Retina (tissue), 1 donor: ENCODE measurements around the gene ATP9B.
"Not testable (repeated sequence)": the region's sequence is repeated elsewhere in the genome, so short reads cannot be mapped to it uniquely, and the experiment has no call there.

ENCODE experiments used
- DNase-seq: peaks from one replicate; pipeline ENCODE4 v3.0.0-alpha.2; 2016

ATP9B gene

DNA sequence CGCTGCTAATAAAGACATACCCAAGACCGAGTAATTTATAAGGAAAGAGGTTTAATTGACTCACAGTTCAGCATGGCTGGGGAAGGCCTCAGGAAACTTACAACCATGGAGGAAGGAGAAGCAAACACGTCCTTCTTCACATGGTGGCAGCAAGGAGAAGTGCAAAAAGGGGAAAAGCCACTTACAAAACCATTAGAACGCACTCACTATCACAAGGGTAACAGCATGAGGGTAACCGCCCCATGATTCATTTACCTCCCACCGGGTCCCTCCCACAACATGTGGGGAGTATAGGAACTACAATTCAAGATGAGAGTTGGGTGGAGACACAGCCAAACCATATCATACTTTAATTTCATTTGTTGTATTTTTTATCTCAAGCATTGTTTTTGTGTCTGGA lies 67.5 kb downstream of the ATP9B start:
- DNase-seq, result no peak

DNA sequence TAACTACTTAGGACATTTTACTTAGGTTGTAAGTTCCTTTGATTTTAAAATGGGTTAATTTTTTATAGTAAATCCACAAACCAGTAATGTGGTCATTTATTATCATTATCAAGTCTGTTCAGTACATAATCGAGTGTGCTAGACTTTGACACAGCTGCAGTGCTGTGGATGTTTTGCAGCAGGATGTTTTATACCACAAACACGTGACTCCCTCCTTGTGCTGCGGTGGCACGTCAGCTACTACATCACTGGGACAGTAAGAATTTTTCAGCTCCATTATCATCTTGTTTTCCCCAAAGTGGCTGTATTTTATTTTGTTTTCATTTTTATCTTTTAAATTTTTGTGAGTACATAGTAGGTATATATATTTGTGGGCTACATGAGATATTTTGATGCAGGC lies 70.0 kb downstream of the ATP9B start:
- no peak for DNase-seq

DNA sequence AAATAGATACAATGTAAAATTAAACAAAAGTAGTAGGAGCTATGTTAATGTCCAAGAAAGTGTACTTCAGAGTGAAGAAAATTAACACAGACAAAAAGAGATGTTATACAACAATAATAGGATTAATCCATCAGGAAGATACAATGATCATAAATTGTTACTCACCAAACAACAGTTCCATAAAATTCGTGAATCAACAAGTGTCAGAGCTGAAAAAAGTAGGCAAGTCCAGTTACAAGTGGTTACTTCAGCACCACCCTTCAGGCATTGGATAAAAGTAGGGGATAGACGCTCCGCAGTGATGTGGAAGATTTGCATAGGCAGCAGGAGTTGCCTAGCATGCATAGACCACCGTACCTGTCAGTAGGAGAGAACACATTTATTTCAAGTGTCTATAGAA lies 77.8 kb downstream of the ATP9B start:
- no peak for DNase-seq

DNA sequence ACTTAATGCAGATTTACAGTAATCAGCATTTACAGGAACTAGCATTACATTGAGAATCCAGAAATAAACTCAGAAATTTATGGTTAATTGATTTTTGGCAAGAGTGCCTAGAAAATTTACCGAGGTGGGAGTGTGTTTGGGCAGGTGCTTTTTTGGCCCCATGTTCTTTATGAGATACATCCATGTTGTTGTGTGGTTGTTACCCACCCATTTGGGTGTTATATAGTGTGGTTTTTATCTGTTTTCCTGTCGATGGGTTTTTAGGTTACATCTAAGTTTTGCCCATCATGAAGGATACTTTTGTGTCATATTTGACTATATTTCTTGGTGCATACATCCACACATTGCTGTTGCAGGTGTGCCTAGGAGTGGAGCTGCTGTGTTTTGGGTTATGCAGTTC lies 82.0 kb downstream of the ATP9B start:
- DNase-seq, result no peak

DNA sequence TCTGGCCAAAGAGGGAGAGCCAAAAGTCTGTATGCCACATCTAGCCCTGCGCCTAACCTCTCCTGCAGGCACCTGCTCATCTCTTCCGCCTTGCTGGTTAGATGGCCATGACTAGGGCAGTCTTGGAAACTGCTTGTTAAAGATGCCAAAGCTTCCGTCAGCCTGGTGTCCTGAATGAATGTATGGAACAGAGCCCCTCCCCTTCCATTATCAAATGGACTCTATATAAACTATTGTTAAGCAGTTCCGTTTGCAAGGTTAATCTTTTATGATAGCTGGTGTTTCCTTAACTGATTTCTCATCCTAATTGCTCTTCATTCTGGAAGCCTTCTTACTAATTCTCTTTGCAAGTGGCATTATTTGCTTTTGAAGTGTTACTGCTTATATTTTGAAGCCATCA lies 87.1 kb downstream of the ATP9B start:
- DNase-seq, result no peak

DNA sequence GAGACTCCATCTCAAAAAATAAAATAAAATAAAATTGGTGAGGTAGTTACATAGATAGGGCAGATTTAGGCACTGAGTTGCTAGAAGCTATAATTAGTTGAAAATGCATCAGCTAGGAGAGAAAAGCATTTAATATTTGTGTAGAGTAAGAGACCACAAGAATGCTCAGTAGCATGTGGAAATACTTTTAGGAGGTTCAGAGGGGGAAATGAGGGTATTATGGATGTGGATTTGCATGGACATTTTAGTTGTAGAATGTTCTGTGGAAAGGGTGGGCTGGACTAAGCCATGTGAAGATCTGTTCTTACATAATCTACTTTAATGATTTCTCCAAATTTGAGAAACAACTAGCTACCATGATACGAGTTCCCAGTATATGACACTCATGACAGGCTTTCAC lies 95.5 kb downstream of the ATP9B start:
- no peak for DNase-seq

DNA sequence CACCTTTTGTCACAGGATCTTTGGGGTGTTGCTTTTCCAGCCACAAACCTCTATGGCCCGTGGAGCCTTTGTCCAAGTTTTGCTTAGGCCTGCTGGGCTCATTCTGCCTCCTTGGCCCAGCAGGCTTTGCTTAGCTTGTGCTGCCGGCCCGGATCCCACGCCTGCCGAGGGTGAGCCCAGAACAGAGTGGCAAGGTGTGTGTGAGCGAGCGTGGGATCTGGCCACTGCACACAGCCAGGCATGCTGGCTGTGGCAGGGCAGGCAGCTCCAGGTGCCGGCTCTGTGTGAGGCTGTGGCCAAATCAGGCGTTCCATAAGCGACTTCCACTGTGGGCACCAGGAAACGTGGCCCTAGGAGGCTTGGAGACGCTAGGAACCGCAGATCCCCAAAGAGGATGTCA lies 97.5 kb downstream of the ATP9B start:
- no peak for DNase-seq

DNA sequence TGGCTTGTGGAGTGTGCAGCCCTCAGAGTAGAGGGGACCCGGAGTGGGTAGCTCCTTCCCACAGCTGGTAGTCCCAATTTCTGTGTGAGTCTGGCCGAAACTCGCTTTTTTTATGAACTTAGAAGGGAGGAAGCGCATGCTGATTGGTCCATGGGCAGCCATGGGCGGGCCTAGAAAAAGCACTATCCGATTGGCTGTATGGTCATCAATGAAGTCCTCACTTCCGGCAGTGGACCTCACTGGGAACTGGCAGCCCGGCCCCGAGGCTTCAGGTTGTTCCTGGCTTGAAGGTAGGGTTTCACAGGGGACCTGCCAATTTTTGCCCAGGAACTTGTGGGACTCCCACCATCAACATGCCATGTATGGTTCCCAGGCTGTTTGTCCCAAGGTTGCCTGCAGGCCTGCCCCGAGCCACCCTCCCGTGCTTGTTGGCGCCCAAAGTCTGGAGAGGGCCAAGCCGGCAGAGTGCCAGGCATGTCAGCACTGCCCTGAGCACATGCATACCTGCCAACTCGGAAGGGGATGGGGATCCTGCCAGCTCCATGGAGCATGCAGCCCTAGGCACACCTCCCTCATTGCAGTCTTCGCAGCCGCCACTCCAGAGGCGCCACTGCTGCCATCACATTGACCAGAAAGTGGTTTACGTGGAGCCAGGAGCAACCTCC lies 98.5 kb downstream of the ATP9B start:
- DNase-seq, result no peak

DNA sequence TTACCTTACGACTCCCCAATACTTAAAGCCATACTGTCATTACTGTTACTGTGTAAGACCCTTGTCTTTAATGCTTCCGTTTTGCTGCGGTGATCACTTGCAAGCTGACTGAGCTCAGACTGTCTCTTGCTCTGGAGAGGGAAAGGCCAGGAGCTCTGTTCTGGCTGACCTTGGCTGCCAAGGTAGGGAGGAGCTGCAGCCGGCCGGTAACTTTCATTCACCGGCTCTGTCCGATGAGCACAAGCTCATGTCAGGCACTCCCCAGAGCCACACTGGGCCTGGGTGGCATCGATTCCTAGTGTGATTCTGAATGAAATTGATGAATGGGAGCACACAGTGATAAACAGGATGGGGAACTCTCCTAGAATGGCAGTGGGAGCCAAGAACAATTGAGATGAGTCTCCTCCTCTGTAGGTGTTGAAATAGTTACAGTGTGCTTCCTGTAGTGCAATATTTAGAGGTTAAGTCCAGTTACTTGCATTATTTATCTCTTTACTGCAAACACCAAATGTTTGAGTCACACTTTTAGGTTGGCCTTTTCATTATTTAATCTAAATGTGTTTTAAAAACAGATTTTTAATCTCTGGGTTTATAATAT lies 100.9 kb downstream of the ATP9B start:
- no peak for DNase-seq

DNA sequence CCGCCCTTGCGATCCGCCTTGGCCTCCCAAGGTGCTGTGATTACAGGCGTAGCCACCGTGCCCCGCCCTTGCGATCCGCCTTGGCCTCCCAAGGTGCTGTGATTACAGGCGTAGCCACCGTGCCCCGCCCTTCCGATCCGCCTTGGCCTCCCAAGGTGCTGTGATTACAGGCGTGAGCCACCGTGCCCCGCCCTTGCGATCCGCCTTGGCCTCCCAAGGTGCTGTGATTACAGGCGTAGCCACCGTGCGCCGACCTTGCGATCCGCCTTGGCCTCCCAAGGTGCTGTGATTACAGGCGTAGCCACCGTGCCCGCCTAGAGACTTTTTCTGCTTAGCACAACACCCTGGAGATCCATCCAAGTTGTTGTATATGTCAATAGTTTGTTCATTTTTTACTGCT lies 103.1 kb downstream of the ATP9B start:
- DNase-seq, result not testable (repeated sequence)

DNA sequence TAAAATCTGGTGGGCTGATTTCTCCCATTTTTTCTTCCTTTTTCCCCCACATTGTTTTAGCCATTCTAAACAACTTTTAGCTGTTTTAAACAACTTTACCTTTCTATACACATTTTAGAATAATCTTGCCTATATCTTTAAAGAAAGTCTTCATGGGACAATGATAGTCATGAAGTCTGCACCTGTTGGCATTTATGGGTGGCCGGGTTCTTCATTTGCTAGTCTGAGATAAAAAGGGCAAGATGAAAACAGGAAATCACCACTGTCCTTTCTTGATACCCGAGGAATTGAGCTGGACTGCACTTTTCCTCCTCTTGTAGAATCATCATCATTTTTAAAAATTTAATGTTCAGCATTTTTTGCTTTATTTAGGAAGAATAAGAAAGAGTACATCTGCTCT lies 104.5 kb downstream of the ATP9B start:
- no peak for DNase-seq

DNA sequence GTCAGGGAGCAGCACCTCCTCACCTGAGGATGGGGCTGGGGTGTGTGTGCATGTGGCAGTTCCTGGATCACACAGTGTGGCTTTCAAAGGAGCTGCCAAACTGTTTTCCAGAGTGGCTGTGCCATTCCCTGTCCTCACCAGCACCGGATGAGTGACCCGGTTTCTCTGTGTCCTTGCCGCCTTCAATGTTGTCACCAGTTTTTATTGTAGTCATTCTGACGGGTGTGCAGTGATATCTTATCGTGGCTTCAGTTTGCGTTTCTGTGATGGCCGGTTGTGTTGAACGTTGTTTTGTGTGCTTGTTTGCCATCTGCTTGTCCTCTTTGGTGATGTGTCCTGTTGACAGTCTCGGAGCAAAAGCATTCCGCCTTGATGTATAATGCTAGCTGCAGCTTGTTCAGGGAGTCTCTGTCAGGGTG lies 108.9 kb downstream of the ATP9B start:
- no peak for DNase-seq

DNA sequence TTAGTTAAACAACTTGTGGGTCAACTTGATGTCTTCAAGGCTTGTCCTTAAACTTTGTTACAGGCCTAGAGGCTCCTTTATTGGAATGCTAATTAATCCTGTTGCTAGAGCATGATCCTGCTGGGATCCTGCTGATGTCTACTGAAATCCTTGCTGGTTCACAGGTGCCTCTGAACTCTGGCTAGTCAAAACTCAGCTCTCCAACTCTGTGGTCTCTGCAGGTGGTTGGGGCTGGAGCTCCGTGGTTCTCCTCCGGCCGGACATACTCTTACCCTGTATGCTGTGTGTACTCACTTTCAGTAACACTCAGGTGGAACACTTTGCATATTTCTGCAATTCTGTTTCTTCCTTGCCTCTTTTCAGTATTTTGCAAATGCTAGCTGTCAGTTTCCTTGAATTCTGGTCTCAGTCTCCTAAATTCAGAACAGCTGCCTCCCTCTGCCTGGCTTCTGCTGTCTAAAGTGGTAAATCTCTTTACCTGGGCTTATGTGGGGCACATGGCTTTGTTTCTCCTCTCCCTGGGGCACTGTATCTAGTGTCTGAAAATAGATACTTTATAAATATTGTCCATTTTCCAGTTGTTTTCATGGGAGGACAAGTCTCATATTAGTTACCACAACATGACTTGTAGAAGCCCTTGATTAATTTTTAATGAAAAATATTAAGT lies 113.0 kb downstream of the ATP9B start:
- DNase-seq, result no peak

DNA sequence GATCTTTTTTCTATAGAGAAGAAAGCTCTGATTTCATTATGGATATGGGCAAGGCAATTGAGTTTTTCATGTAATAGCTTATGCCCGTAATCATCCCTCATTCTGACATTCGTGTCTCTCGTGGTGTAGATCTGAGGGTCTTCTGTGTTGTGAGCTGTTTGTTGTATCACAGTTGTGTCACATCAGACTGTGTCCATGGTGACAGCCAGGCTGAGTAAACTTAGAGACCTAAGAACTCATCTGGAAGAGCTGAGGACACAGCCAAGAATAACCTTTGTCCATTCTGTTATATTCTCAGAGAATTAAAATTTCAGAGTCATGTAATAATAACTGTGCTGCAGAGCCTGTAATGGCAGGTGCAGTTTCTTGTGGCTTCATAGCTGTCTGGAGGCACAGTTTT lies 116.5 kb downstream of the ATP9B start:
- DNase-seq, result no peak

DNA sequence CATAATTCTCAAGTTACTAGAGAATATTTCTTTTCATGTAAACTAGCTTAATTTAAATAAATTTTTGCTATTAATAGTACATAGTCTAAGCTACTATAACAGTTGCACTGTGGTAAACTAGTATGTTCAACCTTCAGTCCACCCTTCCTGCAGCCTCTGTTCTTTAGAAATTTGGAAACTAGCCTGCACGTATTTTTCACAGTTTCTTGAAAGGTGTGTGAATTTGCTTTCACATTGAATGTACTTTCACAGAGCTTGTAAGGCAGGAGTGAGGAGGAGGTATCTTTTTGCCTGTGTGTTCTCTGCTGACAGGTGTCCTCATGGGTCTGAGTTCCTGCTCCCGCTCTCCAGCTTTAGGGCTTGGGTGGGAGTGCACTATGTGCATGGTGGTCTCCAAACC lies 117.5 kb downstream of the ATP9B start:
- no peak for DNase-seq

DNA sequence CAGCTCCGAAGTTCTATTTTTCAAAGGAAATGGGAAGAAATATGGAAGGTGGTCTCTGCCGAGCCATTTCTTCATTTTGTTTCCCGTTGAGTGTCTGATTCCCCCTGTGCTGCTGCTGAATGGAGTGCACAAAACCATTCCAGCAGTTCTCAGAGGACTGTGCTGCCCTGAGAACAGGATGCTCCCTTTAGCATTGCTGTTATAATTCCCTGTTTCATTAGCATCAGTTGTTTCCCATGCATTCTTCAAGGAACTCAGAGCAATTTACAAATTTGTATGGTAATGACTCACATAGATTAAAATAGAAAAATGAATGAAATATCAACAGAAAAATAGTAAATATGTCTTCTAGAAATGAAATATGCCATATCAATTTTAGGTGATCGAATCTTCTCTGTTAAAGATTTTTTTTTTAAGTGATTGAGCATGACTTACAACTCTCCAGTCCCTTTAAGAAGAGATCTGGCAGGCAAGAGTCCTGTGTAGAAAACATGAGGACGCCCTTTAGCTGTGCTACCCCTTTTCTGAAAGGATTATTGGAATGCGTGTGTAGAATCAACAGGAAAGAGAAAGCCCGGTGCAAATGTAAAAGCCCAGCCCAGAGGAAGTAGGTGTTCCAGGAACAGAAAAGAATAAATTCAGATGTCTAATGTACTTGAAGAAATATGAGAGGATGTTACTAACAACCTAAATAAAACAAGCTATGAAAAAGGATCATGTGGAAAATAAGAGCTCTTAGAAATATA lies 118.5 kb downstream of the ATP9B start:
- DNase-seq, result no peak

DNA sequence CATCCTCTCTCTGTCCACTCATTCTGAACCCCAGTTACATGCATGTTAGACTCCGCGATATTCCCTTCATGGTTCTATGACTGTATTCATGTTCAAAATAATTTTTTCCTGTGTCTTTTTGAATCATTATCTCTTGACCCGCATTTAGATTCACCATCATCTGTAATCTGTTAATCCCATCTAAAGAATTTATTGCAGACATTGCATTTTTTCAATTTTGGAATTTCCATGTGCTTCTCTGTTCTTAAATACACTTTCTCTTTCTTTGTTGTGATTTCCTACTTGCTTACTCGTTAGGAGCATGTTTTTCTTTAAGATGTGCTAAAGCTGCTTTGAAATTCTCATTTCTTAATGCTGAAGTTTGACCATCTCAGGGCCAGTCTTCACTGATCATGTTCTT lies 122.2 kb downstream of the ATP9B start:
- DNase-seq, result no peak

DNA sequence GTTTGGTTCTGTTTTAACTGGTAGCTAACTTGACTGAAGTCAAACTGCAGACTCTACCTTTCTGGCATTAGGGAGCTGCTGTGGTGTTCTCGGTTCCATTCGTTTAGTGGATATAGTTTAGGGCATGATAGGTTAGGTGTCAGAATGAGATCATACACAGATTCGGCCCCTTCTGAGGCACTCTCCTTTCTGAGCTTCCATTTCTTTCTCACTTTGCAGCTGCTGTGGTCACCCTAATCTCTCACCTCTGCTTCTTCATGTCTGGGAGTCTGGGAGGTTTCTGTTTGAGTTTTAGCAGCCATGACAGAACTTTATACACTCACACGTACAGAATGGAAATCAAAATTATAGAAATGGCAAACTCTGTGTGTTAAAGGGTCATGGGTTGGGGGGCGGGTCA lies 122.8 kb downstream of the ATP9B start:
- DNase-seq, result no peak

DNA sequence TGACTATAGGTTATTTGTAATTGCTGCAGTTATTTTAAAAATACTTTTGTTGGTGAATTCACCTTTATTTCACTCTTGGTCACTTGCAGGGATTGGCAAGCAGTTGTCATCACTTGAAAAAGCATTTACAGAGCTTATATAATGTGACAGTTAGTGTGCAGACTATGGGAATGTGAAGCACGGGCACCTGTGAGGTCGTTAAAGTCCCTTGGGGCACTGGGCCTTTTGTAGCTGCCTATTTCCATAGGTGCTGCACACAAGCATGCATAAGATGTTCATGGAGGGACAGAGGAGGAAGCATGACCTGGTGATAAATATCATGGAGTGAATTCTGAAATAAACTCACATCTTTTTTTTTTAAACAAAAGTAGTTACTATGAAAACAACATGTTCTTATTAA lies 124.6 kb downstream of the ATP9B start:
- DNase-seq, result no peak

DNA sequence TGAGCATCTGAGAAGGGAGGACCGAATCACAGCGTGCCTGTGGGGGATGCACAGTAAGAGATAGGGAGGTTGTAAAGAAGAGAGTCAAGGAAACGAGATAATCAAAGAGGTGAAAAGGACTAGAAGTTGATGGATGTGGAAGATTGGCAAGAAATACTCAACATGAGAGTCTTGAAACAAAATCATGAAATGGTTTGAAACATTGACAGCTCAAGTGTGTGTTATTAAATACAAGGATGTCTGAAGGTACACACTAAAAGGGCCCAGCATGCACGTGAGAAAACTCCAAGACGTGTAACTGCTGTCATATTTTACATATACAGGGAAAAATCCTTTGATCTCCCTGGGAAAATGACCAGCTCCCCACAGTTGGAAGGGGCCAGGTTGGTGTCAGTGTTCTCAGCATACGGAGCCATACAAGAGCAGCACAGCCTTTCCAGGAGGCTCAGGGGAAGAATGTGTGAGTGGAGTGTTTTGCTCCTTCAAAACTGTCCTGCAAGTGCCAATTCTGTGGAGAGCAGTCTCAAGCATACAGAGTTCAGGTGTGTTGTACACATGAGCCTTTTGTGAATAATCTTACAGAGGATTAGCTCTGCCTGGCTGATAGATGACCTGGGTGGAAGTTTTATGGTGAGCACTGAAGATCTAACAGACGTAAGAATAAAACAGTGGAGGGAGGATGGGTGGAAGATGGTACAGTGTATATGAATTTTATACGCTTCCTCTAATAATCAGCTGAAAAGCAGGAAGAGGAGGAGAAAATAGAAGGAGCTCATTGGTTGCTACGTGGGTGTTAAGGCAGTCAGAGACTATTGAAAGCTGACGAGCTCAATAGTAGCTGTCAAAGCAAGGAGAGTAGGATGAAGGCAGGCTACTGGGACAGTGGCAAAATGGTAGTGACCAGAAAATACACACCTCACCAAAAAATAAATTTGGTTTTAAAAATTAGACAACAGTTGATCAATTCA lies 126.8 kb downstream of the ATP9B start:
- no peak for DNase-seq

DNA sequence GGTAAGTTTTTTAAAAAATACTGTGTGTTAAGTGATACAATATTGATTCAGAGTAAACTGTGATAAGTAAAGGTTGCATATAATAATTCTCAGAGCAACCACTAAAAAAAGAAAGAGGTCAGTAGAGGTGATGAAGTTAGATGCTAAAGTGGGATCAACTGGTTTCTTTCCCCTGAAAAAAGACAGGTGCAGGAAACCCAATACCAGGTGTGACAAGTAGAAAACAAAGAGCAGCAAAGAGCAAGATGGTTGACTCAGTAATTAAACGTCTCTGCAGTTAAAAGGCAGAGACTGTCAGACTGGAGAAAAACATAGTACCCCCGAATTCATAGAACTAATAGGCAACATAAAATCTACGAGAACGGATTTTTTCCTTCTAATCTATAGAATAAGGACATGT lies 128.3 kb downstream of the ATP9B start:
- DNase-seq, result no peak

DNA sequence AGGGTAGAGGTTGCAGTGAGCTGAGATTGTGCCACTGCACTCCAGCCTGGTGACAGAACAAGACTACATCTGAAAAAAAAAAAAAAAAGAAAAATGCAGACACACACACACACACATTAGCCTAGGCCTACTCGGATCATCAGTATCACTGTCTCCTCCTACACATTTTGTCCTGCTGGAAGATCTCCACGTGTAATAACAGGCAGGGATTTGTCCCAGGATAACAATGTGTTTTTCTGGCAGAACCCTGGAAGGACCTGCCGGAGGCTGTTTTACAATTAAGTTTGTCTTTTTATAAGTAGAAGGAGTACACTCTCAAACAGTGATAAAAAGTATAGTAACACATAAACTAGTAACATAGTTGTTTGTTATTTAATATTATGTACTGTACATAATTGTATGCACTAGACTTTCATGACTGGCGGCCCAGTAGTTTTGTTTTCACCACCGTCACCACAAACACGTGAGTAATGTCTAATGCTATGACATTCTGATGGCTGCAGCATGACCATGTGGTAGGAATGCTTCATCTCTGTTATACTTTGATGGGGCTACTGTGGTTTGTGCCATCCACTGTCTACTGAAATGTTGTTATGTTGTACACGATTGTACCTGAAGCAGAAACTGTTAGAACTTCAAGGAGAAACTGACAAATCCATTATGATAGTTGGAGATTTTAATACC lies 130.6 kb downstream of the ATP9B start:
- no peak for DNase-seq
